ENCODE measurements around the gene KRT16. TPM values are rescaled to one million over a fixed set of nuclear protein-coding genes. Genes with fewer than 3 reads are reported as not detected.
"Not testable (repeated sequence)": the region's sequence is repeated elsewhere in the genome, so short reads cannot be mapped to it uniquely, and the experiment has no call there.

Gene KRT16
- polyA plus RNA-seq, 1 experiment, result not detected

GRCh38 chr17:41631025-41631897, 18.7 kb upstream of the KRT16 start:
- H3K27me3 ChIP-seq (ENCODE audit: control insufficient read depth, insufficient read depth, low read length), result peaks cover 9% of the 10 kb centered on the region
- H3K27ac ChIP-seq (ENCODE audit: low read depth, low read length), result no peak overlapping the region
- H3K4me3 ChIP-seq (ENCODE audit: low read depth, low read length), result no peak overlapping the region
- POLR2A ChIA-PET, result no interaction called here
- no peaks in the 10 kb centered on the region for H3K9me3 ChIP-seq (ENCODE audit: control insufficient read depth, insufficient read depth, low read length)
- no peak for DNase-seq (ENCODE audit: low read depth, low spot score)
- TF ChIP-seq, protein P1, sequence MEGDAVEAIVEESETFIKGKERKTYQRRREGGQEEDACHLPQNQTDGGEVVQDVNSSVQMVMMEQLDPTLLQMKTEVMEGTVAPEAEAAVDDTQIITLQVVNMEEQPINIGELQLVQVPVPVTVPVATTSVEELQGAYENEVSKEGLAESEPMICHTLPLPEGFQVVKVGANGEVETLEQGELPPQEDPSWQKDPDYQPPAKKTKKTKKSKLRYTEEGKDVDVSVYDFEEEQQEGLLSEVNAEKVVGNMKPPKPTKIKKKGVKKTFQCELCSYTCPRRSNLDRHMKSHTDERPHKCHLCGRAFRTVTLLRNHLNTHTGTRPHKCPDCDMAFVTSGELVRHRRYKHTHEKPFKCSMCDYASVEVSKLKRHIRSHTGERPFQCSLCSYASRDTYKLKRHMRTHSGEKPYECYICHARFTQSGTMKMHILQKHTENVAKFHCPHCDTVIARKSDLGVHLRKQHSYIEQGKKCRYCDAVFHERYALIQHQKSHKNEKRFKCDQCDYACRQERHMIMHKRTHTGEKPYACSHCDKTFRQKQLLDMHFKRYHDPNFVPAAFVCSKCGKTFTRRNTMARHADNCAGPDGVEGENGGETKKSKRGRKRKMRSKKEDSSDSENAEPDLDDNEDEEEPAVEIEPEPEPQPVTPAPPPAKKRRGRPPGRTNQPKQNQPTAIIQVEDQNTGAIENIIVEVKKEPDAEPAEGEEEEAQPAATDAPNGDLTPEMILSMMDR (IDR thresholded peaks at IDR 0.05; ENCODE audit: low read depth, low read length), result no peak
- CTCF ChIA-PET, result interaction anchor here (1.4 kb wide), 1 partner anchor 17 kb away, joined by 11 read pairs; no protein-coding TSS in a partner anchor

DNA sequence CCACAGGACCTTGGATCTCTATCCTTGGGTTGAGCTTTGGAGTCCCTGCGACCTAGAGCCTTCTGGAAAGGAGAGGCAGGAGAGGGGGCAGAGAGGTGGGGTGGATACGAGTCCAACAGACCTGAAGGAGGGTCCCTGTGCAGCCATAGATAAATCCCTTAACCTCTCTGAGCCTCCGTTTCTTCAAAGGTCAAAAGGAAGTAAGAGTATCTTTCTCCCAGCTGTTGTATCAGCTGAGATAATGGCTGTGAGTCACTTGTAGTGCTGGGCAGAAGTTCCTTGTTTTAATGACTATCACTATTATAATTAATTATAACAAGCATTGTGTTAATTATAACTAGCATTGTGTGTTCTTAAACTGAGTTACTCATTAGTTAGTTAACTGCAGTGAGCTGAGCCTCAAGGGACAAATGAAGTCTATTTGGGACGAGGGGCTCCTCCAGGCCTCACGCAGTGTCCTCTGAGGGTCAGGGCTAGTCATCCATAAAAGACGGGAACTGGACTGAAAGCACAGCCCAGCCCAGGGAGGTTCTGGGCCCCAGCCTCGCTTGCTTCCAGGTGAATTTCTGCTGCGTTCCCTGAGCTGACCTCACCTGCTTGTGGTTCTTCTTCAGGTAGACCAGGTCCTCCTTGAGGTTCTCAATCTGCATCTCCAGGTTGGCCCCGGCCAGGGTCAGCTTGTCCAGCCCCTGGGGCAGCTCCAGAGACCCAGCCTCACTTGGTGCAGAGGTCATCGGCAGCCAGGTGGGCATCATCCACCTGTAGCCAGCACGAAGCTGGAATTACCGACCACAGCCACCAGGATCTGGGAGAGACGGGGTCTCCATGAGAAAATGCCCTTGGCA, 17.5 kb upstream of the KRT16 start:
- Histone ChIP-seq H3K4me3 (ENCODE audit: low read depth, low read length) (no peak overlapping the region), H3K27ac (ENCODE audit: low read depth, low read length) (no peak overlapping the region), H3K9me3 (ENCODE audit: control insufficient read depth, insufficient read depth, low read length) (no peaks in the 10 kb centered on the region), H3K27me3 (ENCODE audit: control insufficient read depth, insufficient read depth, low read length) (peaks cover 9% of the 10 kb centered on the region)
- ChIA-PET POLR2A (no interaction called here), CTCF (interaction anchor here (1.3 kb wide), 1 partner anchor 18 kb away, joined by 4 read pairs; no protein-coding TSS in a partner anchor)
- TF ChIP-seq, protein P1 (IDR thresholded peaks at IDR 0.05; ENCODE audit: low read depth, low read length), result no peak
- no peak for DNase-seq (ENCODE audit: low read depth, low spot score)

DNA sequence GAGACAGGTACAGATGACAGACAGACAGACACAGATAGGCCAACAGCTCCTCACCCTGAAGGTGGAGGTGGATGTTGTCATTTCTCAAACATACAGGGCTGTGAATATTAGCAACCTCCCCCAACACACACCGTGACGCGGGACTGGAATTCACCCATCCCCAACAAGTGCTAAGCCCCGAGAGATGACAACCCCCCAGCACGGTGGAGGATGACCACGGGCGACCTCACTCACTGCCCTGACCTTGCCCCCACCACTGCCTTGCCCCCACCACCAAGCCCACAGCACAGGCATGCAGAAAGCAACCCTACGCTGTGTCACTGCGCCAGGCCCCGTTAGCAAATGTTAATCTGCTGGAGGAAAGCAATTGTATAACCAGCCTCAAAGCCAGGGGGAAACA, 16.7 kb upstream of the KRT16 start:
- no peak for DNase-seq (ENCODE audit: low read depth, low spot score)
- TF ChIP-seq, protein P1 (IDR thresholded peaks at IDR 0.05; ENCODE audit: low read depth, low read length), result no peak
- ChIA-PET POLR2A (no interaction called here), CTCF (interaction anchor here (1.3 kb wide), 1 partner anchor 18 kb away, joined by 4 read pairs; no protein-coding TSS in a partner anchor)
- Histone ChIP-seq H3K27ac (ENCODE audit: low read depth, low read length) (no peak overlapping the region), H3K9me3 (ENCODE audit: control insufficient read depth, insufficient read depth, low read length) (no peaks in the 10 kb centered on the region), H3K27me3 (ENCODE audit: control insufficient read depth, insufficient read depth, low read length) (peaks cover 9% of the 10 kb centered on the region), H3K4me3 (ENCODE audit: low read depth, low read length) (no peak overlapping the region)

DNA sequence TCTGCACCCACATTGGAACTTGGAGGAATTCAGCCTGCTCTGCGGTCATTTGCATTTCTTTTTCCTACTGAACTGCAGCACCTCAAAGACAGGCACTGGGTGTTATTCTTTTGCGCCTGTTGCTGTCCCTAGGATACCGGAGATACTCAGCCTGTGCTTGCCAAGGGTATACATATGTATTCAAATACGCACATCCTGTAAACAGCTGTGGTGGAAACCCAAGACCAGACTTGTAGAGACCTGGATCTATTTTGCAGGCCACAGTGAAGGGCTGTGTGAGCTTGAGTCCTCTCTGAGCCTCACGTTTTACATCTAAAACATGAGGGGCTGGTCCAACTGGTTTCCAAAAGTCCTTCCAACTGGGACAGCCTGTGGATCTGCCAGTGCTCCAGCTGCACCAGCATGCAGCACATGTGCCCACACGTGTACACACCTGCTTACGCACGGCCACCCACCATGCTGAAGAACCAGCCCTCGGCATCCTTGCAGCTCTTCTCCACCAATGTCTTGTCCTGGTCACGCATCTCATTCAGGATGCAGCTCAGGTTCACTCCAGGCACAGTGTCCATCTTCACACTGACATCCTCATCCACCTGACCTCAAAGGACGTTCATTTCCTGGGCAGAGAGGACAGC, 16.2 kb upstream of the KRT16 start:
- DNase-seq (ENCODE audit: low read depth, low spot score); H3K27me3 ChIP-seq (ENCODE audit: control insufficient read depth, insufficient read depth, low read length); H3K27ac ChIP-seq (ENCODE audit: low read depth, low read length); CTCF ChIA-PET; H3K4me3 ChIP-seq (ENCODE audit: low read depth, low read length); H3K9me3 ChIP-seq (ENCODE audit: control insufficient read depth, insufficient read depth, low read length); POLR2A ChIA-PET: not testable (repeated sequence)

DNA sequence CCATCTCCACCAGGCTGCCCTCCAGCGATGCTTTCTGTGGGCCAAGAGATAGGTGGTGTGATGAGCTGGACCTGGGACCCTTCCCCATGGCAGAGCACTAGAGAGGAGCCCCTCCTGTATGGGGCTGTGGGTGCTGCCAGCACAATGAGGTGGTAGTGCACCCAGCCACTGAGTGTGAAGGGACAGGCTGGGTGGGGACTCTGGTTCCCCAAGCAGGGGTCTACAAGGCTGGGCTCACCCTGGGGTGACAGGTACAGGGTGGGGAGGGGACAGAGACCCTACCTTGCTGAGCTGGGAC, 15.5 kb upstream of the KRT16 start:
- H3K4me3 ChIP-seq (ENCODE audit: low read depth, low read length); H3K9me3 ChIP-seq (ENCODE audit: control insufficient read depth, insufficient read depth, low read length); POLR2A ChIA-PET; CTCF ChIA-PET; H3K27ac ChIP-seq (ENCODE audit: low read depth, low read length); H3K27me3 ChIP-seq (ENCODE audit: control insufficient read depth, insufficient read depth, low read length); DNase-seq (ENCODE audit: low read depth, low spot score): not testable (repeated sequence)
